ACC112 (cell line): ENCODE data around the gene UNC13A.

ENCODE experiments used
- H2AFZ ChIP-seq: fragments of 200-600 bp; sonication (generic); one replicate; pipeline ENCODE4 v1.6.0; 2017; ENCODE audit warnings: antibody characterized with exemption, low read length; ENCODE audit not compliant: unreplicated experiment
- H3K27ac ChIP-seq: fragments of 200-600 bp; sonication (generic); 2 replicates; pipeline ENCODE4 v1.5.1; 2014; ENCODE audit warnings: low read depth, mild to moderate bottlenecking, antibody characterized with exemption, low read length, moderate library complexity
- H3K27me3 ChIP-seq: fragments of 200-600 bp; sonication (generic); 2 replicates; pipeline ENCODE4 v1.6.1; 2014; ENCODE audit warnings: mild to moderate bottlenecking, antibody characterized with exemption, low read length, moderate library complexity, mixed read lengths; ENCODE audit not compliant: insufficient read depth
- H3K36me3 ChIP-seq: fragments of 200-600 bp; sonication (generic); 2 replicates; pipeline ENCODE4 v1.6.1; 2016; ENCODE audit warnings: mild to moderate bottlenecking, antibody characterized with exemption, low read length, moderate library complexity, mixed read lengths; ENCODE audit not compliant: insufficient read depth
- H3K4me1 ChIP-seq: fragments of 200-600 bp; sonication (generic); one replicate; pipeline ENCODE4 v1.6.1; 2016; ENCODE audit warnings: low read length, mixed read lengths; ENCODE audit not compliant: insufficient read depth, unreplicated experiment, control insufficient read depth
- H3K4me3 ChIP-seq: fragments of 200-600 bp; sonication (generic); 2 replicates; pipeline ENCODE4 v1.5.1; 2014; ENCODE audit warnings: mild to moderate bottlenecking, low read depth, low read length
- H3K79me2 ChIP-seq: fragments of 200-600 bp; sonication (generic); one replicate; pipeline ENCODE4 v1.6.0; 2016; ENCODE audit warnings: low read length; ENCODE audit not compliant: control insufficient read depth, unreplicated experiment, insufficient read depth

The UNC13A gene

GRCh38 chr19:17647071-17648020 is 40.8 kb downstream of the UNC13A start:
- H3K27ac ChIP-seq: no peak overlapping the region
- no peaks in the 10 kb centered on the region for H3K79me2 ChIP-seq
- H2AFZ ChIP-seq: no peak overlapping the region
- no peaks in the 10 kb centered on the region for H3K36me3 ChIP-seq
- H3K4me3 ChIP-seq: no peak overlapping the region
- H3K27me3 ChIP-seq: peaks cover 5% of the 10 kb centered on the region; the same call in 1 of the 2 replicates
- no peaks in the 10 kb centered on the region for H3K4me1 ChIP-seq

GRCh38 chr19:17646441-17646840 is 41.7 kb downstream of the UNC13A start:
- peaks cover 5% of the 10 kb centered on the region; the same call in 1 of the 2 replicates for H3K27me3 ChIP-seq
- H3K27ac ChIP-seq: no peak overlapping the region
- no peak overlapping the region for H2AFZ ChIP-seq
- H3K4me1 ChIP-seq: no peaks in the 10 kb centered on the region
- H3K36me3 ChIP-seq: no peaks in the 10 kb centered on the region
- no peak overlapping the region for H3K4me3 ChIP-seq
- H3K79me2 ChIP-seq: no peaks in the 10 kb centered on the region

- H3K36me3 ChIP-seq: no peaks in the 10 kb centered on the region
These were observed 42.7 kb downstream of the UNC13A start for GRCh38 chr19:17645339-17645963.

GRCh38 chr19:17642656-17643055 is 45.5 kb downstream of the UNC13A start:
- Histone ChIP-seq H3K27me3 (peaks cover 5% of the 10 kb centered on the region; the same call in 1 of the 2 replicates), H3K79me2 (no peaks in the 10 kb centered on the region), H2AFZ (no peak overlapping the region), H3K27ac (no peak overlapping the region), H3K36me3 (no peaks in the 10 kb centered on the region), H3K4me1 (no peaks in the 10 kb centered on the region), H3K4me3 (no peak overlapping the region)

More at GRCh38 chr19:17645339-17645963, 42.7 kb downstream of the UNC13A start:
- Histone ChIP-seq H3K79me2 (no peaks in the 10 kb centered on the region), H3K27ac (no peak overlapping the region), H2AFZ (no peak overlapping the region), H3K4me3 (no peak overlapping the region), H3K4me1 (no peaks in the 10 kb centered on the region), H3K27me3 (peaks cover 5% of the 10 kb centered on the region; the same call in 1 of the 2 replicates)

- no peak overlapping the region for H3K27ac ChIP-seq
- H3K4me3 ChIP-seq: no peak overlapping the region
- H3K36me3 ChIP-seq: no peaks in the 10 kb centered on the region
- no peaks in the 10 kb centered on the region for H3K4me1 ChIP-seq
- peaks cover 5% of the 10 kb centered on the region; the same call in 1 of the 2 replicates for H3K27me3 ChIP-seq
- no peaks in the 10 kb centered on the region for H3K79me2 ChIP-seq
- H2AFZ ChIP-seq: no peak overlapping the region
These were observed 46.3 kb downstream of the UNC13A start for GRCh38 chr19:17641846-17642245.

- Histone ChIP-seq H3K79me2 (no peaks in the 10 kb centered on the region), H3K27me3 (peaks cover 8% of the 10 kb centered on the region; the same call in 1 of the 2 replicates), H2AFZ (no peak overlapping the region), H3K4me1 (no peaks in the 10 kb centered on the region), H3K36me3 (no peaks in the 10 kb centered on the region), H3K4me3 (no peak overlapping the region), H3K27ac (no peak overlapping the region)
These were observed 47.0 kb downstream of the UNC13A start for GRCh38 chr19:17641181-17641580.

- no peak overlapping the region for H3K4me3 ChIP-seq
- H3K79me2 ChIP-seq: no peaks in the 10 kb centered on the region
- H2AFZ ChIP-seq: no peak overlapping the region
- no peak overlapping the region for H3K27ac ChIP-seq
- peaks cover 14% of the 10 kb centered on the region; the same call in 1 of the 2 replicates for H3K27me3 ChIP-seq
- no peaks in the 10 kb centered on the region for H3K4me1 ChIP-seq
- no peaks in the 10 kb centered on the region for H3K36me3 ChIP-seq
These were observed 54.5 kb downstream of the UNC13A start for GRCh38 chr19:17633700-17634099.

- no peaks in the 10 kb centered on the region for H3K4me1 ChIP-seq
- no peak overlapping the region for H2AFZ ChIP-seq
- no peak overlapping the region for H3K4me3 ChIP-seq
- peaks cover 14% of the 10 kb centered on the region; the same call in 1 of the 2 replicates for H3K27me3 ChIP-seq
- no peaks in the 10 kb centered on the region for H3K79me2 ChIP-seq
- H3K36me3 ChIP-seq: no peaks in the 10 kb centered on the region
- H3K27ac ChIP-seq: no peak overlapping the region
These were observed 55.6 kb downstream of the UNC13A start for GRCh38 chr19:17632577-17632976.

- H3K27ac ChIP-seq: no peak overlapping the region
- H3K36me3 ChIP-seq: no peaks in the 10 kb centered on the region
- no peak overlapping the region for H2AFZ ChIP-seq
- no peaks in the 10 kb centered on the region for H3K79me2 ChIP-seq
- no peaks in the 10 kb centered on the region for H3K4me1 ChIP-seq
- H3K4me3 ChIP-seq: no peak overlapping the region
- peaks cover 7% of the 10 kb centered on the region; the same call in 1 of the 2 replicates for H3K27me3 ChIP-seq
These were observed 58.4 kb downstream of the UNC13A start for GRCh38 chr19:17629760-17630159.

GRCh38 chr19:17627921-17628320 is 60.2 kb downstream of the UNC13A start:
- H3K27me3 ChIP-seq: peaks cover 7% of the 10 kb centered on the region; the same call in 1 of the 2 replicates
- no peak overlapping the region for H2AFZ ChIP-seq
- no peaks in the 10 kb centered on the region for H3K36me3 ChIP-seq

More at GRCh38 chr19:17627921-17628320, 60.2 kb downstream of the UNC13A start:
- Histone ChIP-seq H3K79me2 (no peaks in the 10 kb centered on the region), H3K4me3 (no peak overlapping the region), H3K27ac (no peak overlapping the region), H3K4me1 (no peaks in the 10 kb centered on the region)
